ENCODE data around the gene BARX2.

DNA sequence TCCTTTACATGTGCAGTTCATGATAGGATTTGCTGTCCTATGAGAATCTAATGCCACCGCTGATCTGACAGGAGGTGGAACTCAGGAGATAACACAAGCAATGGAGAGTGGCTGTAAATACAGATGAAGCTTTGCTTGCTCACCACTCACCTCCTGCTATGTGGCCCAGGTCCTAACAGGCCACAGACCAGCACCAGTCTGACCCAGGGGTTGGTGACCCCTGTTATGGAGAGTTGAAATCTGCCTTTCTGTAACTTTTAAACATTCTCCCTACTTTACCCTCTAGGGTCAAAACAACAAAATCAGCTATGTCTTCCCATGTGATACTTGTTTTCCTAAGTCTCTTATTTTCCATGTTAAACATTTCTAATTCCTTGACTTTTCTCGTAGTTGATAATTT is 48.7 kb upstream of the BARX2 start:
- TF ChIP-seq POLR2AphosphoS5 (IDR thresholded peaks at IDR 0.05) (no peak), POLR2A (IDR thresholded peaks at IDR 0.05; ENCODE audit: low read depth) (no peak)
- TF ChIP-seq, protein P1, sequence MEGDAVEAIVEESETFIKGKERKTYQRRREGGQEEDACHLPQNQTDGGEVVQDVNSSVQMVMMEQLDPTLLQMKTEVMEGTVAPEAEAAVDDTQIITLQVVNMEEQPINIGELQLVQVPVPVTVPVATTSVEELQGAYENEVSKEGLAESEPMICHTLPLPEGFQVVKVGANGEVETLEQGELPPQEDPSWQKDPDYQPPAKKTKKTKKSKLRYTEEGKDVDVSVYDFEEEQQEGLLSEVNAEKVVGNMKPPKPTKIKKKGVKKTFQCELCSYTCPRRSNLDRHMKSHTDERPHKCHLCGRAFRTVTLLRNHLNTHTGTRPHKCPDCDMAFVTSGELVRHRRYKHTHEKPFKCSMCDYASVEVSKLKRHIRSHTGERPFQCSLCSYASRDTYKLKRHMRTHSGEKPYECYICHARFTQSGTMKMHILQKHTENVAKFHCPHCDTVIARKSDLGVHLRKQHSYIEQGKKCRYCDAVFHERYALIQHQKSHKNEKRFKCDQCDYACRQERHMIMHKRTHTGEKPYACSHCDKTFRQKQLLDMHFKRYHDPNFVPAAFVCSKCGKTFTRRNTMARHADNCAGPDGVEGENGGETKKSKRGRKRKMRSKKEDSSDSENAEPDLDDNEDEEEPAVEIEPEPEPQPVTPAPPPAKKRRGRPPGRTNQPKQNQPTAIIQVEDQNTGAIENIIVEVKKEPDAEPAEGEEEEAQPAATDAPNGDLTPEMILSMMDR (IDR thresholded peaks at IDR 0.05), result no peak

All from esophagus muscularis mucosa (tissue), 3 donors.